Right renal cortex interstitium (tissue), 3 donors: Measurements from ENCODE around the gene SEC24D. TPM values are rescaled to one million over a fixed set of nuclear protein-coding genes. Genes with fewer than 3 reads are reported as not detected.
"Not testable (repeated sequence)": the region's sequence is repeated elsewhere in the genome, so short reads cannot be mapped to it uniquely, and the experiment has no call there.

ENCODE experiments used
- DNase-seq, 3 donors: peaks; one replicate each; pipeline ENCODE4 v3.0.0-alpha.2; 2013; ENCODE audit warnings: low read depth in 3 of 3, low spot score in 2 of 3
- polyA plus RNA-seq, 3 donors: library from polyadenylated mRNA; unstranded; fragments of 120-200 nt; gene quantifications; one replicate each; pipeline ENCODE4 v1.2.1, GENCODE V29; 2013; ENCODE audit not compliant: insufficient read length in 3 of 3

The SEC24D gene
- polyA plus RNA-seq, 3 donors = 41.3 to 43.0 (median 42.0) TPM

DNA sequence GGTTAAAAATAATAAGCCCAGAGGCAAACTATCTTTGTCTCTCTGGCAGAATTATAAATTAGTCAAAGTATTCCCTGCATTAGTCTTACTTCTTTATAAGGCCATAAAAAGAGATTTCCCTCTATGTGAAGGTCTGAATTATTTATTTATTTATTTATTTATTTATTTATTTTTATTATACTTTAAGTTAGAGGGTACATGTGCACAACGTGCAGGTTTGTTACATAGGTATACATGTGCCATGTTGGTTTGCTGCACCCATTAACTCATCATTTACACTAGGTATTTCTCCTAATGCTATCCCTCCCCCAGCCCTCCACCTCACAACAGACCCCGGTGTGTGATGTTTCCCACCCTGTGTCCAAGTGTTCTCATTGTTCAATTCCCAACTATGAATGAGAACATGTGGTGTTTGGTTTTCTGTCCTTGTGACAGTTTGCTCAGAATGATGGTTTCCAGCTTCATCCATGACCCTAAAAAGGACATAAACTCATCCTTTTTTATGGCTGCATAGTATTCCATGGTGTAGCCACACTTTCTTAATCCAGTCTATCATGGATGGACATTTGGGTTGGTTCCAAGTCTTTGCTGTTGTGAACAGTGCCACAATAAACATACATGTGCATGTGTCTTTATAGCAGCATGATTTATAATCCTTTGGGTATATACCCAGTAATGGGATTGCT lies 58.8 kb downstream of the SEC24D start:
- DNase-seq = not testable (repeated sequence)

DNA sequence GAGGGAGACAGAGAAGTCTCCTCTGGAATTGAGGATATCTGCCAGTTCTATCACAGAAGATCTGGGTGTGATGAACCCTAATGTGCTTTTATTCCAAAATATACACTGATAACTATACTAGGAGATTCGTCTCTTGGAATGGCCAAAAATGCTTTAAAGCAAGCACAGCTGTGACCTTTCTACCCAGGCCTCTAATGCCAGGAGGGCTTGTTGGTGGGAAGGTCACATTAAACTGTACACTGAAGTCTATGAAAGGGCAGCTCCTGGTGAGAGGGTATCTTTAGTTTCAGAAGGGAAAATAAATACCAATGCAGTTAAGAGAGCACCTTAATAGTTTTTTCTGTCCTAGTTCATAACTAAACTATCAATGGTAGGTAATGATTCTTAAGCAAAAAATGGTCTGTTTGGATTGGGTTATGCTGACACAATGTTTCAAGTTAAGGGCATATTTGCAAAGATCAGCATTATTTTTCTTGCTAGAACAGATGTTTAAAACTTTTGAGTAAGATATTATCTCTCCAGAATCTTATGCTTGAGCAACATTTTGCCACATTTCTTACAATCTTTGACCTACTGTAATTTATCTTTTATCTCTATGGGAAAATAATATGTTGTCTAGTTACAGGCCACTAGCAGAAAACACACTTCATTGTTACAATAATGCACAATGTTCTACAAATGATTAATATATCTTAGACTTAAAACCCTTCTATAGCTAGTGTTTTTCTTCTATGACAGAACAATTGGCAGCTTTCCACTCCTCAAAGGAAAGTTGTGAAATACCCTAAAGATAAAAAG lies 59.6 kb downstream of the SEC24D start:
- no peak for DNase-seq

DNA sequence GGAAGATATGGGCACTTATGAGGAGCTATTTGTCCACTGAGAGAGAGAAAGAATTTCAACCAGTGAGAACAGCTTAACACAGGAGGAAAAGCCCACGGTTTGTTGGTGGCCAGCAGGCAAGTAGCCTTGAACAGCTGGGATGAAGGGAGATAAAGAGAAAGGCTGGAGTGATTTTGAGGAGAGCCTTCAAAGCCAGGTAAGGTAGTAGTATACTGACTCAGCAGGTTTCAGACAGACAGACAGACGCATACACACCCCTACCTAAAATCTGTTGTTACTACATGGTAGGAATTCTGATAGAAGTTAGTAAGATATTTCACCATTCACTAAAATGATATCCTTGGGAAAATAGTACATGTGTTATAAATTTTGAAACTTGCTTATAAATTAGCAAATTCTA lies 60.5 kb downstream of the SEC24D start:
- DNase-seq = no peak

DNA sequence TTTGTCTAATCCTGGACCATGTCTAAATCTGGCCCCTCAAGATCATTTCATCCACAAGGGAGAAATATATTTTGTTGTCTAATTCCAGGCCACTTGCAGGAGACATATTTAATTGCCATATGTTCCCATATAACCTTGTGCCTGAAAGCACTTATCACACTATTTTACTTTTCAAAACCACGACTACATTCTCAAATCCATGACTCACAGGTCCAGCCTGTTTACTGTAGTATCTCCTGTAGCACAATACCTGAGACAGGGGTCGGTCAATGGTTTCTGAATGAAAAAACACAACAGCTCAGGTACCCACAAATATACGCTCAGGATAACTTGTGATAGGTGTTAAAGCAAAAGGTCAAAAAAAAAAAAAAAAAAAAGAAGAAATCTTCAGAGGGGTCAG lies 60.9 kb downstream of the SEC24D start:
- no peak for DNase-seq

DNA sequence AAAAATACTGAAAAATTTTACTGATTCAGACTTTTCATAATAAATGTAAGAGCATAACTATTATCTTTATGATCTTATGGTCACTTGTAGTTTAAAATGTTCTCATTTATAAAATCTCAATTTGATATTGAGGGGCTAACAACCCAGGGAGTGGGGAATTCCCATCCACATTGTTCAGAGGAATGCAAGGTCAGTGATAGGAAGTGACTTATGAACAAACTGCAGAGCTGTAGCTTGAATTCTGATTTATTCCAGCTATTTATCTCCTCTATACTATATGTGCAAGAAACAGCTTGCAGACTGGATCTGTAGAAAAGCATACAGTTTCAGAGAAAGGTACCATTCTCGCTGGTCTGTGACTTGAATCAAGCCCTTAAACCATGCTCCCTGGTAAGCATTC lies 61.6 kb downstream of the SEC24D start:
- no peak for DNase-seq

DNA sequence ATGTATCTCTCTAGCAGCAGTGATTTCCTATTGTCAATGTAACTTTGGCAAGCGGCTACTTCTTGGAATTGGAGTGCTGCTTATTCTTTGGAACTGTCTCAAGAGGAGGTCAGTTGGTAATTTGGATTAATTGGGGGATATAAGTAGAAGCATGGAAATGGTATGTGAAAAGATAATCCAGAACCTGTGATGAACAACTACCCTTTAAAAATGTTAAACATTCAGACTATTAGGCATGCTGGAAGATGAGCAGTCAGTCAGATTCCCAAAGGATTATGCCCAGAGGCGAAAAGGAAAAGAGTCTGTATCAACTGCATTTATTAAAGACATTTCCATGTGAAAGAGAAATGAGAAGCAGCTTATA lies 62.5 kb downstream of the SEC24D start:
- DNase-seq = no peak

DNA sequence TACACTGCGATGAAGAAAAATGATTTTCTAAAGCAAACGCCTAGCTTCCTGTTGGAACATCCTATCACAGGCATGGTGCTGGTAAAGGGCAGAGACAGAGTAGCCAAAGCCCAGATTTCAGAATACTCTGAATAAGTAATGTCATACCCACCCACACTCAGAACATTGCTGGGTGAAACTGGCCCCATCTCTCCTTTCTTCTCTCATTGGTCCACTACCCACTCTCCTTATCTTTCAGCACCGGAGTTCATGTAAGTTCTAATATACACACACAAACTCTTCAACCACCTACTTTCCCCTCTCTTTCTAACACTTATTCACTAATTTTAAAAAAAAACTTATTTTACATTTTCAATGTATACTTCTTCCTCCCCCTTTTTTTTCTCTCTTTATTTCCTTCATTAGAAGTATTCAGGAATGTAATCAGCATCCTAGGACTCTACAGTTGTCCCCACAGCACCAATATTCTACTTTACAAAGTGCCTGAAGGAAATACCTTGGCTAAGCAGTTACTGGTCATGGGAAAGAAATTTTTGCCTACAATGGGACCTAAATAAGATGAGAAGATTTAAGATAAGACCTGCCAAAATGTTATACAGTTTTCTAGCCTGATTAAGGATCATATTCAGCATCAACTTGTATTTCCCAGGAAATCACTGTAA lies 63.0 kb downstream of the SEC24D start:
- no peak for DNase-seq

DNA sequence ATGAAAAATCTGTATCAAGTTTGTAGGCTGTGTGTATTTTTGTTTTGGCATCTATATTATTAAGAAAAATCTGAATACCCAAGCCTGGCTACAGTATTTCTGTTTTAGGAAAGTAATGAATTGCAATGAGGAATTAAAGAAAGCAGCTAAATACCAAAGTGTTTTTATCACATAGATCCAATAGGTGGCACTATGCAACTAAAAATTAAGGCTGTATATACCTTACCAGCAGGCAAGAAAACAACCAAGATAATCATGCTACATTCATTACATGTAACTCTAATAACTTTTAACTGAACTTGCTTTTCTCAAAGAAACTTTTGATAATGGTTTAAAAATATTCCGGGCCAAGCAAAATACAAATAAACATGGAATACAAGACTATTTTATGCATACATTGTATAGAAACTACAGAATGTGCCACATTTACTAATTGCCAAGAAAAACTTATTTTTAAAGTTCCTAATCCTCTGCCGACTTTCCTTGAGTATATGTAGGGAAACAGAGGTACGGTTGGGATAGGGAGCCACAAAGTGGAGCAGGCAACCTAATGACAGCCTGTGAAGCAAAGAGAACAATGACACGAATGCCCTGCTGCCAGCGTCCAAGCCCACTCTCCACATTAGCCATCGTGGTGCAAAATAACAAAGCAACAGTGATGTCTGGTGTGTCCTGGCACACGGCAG lies 63.7 kb downstream of the SEC24D start:
- DNase-seq = no peak

DNA sequence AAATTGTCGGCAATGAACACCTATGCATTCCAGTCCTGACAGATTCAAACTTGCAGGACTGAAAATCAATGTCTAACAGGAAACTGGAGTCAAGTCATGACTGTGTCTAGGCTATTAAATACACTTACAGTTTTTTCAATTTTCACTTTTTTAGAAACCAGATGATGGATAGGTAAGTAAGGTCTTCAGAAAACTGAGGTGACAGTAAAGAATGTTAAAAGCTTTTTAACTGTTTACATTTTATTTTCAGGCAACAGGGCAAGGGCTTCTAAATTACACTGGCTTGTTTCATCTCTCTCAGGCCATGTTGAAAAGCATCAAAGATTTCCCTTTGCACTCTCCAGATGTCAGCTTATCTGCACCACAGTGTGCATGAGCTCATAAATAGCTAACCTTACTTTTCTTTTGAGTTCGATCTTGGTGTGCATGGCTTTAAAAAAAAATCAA lies 65.2 kb downstream of the SEC24D start:
- DNase-seq = no peak

DNA sequence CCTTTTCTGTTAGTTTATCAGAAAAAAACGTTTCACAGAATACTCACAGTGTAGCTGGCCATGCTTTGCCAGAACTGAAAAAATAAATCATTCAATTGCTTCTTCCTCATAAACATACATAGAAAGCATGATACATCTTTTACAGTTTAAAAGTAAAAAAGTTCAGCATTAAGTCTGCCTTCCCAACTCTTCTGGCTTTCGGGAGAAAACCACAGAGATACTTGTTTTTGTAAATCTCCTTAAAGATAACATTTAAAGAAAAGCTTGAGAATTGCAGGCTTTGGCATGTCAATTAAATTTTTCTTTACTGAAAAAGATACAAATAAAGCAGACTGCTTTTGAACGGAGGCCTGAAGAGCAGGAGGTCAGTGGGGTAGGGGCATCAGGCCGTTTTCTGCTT lies 66.8 kb downstream of the SEC24D start:
- no peak for DNase-seq

DNA sequence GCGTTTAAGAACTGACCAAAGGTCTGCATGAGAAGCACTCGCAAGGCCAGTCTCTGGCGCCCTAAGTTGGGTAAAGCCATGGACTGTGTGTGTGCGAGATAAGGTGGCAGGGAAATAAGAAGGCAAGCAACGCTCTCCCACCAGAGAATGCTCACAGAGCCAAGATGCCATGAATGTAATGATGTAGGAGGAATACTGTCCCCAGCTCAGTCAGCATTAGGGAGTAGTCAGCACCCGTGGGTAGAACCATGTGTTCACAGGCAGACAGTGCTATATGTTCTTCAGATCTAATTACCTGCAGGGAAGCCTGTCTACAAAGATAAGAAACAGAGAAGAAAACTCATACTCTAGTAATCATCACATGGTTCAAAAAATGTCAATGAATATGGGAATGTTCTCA lies 68.8 kb downstream of the SEC24D start:
- no peak for DNase-seq

DNA sequence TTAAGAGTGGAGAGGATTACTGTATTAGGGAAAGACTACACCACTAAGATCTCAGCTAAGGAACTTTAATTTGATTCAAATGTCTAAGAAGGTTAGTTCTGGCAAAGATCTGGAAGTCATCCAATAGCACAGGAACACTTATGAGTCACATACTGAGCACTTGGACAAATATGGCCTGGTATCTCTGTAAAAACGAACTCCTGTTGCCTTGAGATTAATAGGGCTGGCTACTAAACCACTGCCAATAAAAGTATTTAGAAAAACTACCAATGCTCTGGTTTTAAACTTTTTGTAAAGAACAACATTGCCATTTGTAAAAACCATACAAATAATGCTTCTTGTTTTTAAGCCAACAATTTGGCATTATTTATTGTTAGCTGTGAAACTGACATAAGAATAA lies 70.5 kb downstream of the SEC24D start:
- no peak for DNase-seq

DNA sequence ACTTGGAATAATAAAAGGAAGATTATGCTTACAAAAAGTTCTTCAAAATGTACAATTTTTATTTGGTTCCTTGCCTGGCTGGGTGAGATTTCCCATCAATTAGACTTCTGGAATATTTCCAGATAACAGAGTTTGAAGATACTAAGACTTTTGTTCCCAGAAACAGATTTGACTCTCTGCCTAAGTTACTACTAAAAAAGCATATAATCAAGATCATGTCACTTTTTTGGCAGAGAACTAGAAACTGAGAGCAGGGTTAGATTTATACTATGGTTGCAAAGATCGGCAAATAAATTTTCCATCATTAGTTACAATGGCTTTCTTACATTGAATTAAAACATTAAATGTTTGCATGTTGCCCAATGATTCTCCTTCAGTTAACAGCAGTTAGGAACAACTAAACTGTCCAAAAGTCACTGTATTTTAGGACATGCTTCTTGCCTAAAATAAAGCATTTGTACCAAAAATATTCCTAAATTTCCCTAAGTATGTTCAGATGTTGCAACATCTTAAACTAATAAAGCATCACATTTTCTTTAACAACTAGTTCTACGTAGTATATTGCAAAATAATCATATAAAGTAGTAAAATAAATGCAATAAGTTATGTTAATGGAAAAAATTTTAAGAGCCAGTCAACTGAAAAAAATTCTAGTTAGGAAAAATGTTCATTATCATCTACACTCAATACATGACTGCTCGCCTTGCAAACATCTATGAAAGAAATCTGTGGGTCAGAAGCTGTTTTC lies 73.0 kb downstream of the SEC24D start:
- DNase-seq = peak in 1 of 3 donors; percentile 54

DNA sequence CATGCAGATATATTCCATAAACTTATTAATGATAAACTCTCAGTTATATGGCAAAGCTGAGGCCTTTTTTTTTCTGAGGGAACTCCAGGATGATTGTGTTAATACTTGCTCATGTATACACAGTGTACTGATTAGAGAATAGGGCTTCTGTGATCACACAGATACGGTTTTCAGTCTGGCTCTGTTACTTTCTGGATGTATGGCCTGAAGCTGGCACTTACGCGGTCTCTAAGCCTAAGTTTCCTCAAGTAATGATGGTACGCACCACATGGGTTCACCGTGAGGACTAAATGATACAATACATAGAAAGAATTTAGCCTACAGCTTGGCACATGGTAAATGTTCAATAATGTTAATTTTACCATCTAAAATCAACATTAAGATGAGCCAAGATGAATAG lies 73.8 kb downstream of the SEC24D start:
- no peak for DNase-seq

DNA sequence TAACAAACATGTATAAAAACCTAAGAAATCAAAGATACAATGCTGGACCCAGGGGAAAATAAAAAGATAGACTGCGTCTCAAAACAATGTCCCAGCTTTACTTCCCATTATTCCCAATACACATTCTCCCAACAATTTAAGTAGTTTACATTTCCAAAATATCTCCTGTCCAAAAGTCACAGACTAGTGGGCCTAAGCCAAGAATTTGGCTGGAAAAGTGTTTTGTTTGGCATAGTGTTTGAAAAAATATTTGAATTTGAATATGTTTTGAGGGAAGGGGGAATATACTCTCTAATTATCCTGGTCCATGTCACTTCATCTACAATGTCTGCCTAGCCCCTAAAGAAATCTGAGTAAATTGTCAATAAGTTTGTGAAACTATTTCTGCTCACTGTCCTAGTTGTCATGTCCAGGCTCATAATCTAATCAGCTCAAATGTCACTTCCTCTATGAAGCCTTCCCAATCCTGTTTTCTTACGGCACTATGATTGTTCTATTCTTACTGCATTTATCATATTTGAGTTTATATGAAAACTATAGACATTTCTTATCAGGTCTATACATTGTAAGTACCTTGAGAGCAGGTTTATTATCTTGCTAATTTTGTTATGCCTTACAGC lies 74.4 kb downstream of the SEC24D start:
- DNase-seq = no peak

DNA sequence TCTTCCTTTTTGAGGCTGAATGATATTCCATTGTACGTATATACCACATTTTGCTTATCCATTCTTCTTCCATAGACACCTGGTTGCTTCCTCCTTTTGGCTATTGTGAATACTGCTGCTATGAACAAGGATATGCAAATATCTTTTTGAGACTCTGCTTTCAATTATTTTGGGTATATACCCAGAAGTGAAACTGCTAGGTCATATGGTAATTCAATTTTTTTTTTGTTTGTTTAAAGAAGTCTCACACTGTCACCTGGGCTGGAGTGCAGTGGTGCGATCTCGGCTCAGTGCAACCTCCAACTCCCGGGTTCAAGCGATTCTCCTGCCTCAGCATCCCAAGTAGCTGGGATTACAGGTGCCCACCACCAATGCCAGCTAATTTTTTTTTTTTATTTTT lies 75.4 kb downstream of the SEC24D start:
- DNase-seq = no peak

DNA sequence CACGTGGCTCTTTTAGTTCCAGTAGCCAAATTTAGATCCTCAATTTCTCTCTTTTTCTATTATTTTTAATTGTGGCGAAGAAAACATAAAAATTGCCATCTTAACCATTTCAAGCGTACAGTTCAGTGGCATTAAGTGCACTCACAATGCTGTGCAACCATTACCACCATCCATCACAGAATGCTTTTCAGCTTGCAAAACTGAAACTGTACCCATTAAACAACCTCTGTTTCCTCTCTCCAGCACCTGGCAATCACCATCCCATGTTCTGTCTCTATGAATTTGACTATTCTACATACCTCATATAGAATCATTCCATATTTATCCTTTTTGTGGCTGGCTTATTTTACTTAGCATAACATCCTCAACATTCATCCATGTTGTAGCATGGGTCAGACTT lies 75.8 kb downstream of the SEC24D start:
- DNase-seq = no peak

DNA sequence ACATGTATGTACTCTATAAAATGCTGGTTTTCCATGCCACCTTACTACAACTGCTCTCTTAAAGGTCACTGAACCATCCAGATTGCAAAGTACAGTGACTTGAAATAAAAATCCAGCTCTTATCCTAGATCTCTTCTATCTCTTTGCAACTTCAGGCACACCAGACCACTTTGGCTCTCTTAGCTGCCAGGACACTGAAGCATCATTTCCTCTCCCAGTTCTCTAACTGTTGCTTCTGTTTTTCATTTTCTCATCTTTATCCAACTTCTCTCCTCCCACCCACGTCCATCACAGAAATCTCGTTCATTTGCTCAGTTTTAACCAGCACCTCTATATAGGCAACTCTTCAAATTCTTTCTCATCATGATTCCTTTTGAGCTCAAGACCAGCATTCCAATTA lies 76.4 kb downstream of the SEC24D start:
- DNase-seq = no peak

DNA sequence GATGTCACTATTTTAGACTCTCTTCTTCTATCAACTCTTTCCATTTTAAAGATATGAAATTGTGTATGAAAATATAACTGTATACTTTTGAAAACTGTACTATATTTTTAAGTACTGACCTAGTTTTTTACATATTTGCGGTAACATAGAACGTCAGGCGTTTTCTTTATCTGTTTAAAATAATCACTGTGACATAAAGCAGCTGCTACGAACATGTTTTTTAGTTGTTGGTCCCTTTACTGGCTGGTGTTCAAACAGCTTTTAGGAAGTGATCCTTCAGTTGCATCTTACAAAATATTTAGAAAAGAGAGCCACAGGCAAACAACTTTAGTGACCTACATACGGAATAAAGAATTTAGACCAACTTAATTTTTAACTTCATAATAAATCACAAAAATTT lies 77.6 kb downstream of the SEC24D start:
- no peak for DNase-seq

DNA sequence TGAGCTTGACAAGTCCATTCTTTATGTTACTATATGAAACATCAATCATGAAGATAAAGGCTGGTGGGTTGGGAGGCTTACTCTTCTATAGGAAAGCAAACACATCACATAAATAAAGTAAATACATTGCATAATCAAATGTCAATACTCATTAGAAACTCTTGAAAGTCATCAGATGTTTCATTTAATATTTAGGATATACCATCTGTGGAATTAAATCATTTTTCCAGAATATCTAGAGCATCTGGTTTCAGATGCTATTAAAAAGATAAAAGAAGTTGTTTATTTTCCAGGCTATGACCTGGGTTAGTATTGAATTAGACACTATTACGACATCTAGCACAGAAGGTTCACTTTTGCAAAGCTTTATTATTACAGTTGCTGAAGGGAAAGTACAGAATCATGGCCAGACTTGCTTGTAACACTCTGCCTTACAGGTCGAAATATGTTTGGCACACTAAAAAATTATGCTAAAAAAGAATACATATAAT lies 78.1 kb downstream of the SEC24D start:
- DNase-seq = peak in 1 of 3 donors; percentile 40
